Measurements from ENCODE around the gene ADRB1.

The ADRB1 gene

GRCh38 chr10:114034923-114035645, 8.6 kb upstream of the ADRB1 start:
- Mint-ChIP-seq H3K27me3 (peaks cover 48% of the 10 kb centered on the region), H3K9me3 (no peaks in the 10 kb centered on the region), H3K27ac (no peak overlapping the region)

GRCh38 chr10:114035791-114036190, 7.9 kb upstream of the ADRB1 start:
- Mint-ChIP-seq H3K9me3 (no peaks in the 10 kb centered on the region), H3K4me3 (no peak overlapping the region), H3K36me3 (ENCODE audit: low read depth) (no peaks in the 10 kb centered on the region), H3K27me3 (peaks cover 54% of the 10 kb centered on the region), H3K4me1 (ENCODE audit: low read depth) (peaks cover 4% of the 10 kb centered on the region), H3K27ac (no peak overlapping the region)

More at GRCh38 chr10:114034923-114035645, 8.6 kb upstream of the ADRB1 start:
- Mint-ChIP-seq H3K4me3 (peak overlapping the region; percentile 43), H3K36me3 (ENCODE audit: low read depth) (no peaks in the 10 kb centered on the region), H3K4me1 (ENCODE audit: low read depth) (peaks cover 4% of the 10 kb centered on the region)

- Mint-ChIP-seq H3K27me3 (peaks cover 54% of the 10 kb centered on the region), H3K4me1 (ENCODE audit: low read depth) (peaks cover 10% of the 10 kb centered on the region), H3K27ac (no peak overlapping the region), H3K36me3 (ENCODE audit: low read depth) (no peaks in the 10 kb centered on the region), H3K9me3 (no peaks in the 10 kb centered on the region), H3K4me3 (no peak overlapping the region)
These were observed 4.8 kb upstream of the ADRB1 start for GRCh38 chr10:114038819-114039218.

- no peaks in the 10 kb centered on the region for H3K9me3 Mint-ChIP-seq
- peaks cover 64% of the 10 kb centered on the region for H3K27me3 Mint-ChIP-seq
- H3K27ac Mint-ChIP-seq: no peak overlapping the region
- no peaks in the 10 kb centered on the region for H3K36me3 Mint-ChIP-seq (ENCODE audit: low read depth)
- no peak overlapping the region for H3K4me3 Mint-ChIP-seq
- H3K4me1 Mint-ChIP-seq (ENCODE audit: low read depth): peaks cover 20% of the 10 kb centered on the region
These were observed 2.5 kb upstream of the ADRB1 start for GRCh38 chr10:114041166-114041565.

- Mint-ChIP-seq H3K27ac (no peak overlapping the region), H3K36me3 (ENCODE audit: low read depth) (no peaks in the 10 kb centered on the region), H3K4me1 (ENCODE audit: low read depth) (peaks cover 20% of the 10 kb centered on the region), H3K4me3 (peak overlapping the region; percentile 79), H3K9me3 (no peaks in the 10 kb centered on the region), H3K27me3 (peaks cover 80% of the 10 kb centered on the region)
These were observed 653 bp upstream of the ADRB1 start for GRCh38 chr10:114042895-114043531.

DNA sequence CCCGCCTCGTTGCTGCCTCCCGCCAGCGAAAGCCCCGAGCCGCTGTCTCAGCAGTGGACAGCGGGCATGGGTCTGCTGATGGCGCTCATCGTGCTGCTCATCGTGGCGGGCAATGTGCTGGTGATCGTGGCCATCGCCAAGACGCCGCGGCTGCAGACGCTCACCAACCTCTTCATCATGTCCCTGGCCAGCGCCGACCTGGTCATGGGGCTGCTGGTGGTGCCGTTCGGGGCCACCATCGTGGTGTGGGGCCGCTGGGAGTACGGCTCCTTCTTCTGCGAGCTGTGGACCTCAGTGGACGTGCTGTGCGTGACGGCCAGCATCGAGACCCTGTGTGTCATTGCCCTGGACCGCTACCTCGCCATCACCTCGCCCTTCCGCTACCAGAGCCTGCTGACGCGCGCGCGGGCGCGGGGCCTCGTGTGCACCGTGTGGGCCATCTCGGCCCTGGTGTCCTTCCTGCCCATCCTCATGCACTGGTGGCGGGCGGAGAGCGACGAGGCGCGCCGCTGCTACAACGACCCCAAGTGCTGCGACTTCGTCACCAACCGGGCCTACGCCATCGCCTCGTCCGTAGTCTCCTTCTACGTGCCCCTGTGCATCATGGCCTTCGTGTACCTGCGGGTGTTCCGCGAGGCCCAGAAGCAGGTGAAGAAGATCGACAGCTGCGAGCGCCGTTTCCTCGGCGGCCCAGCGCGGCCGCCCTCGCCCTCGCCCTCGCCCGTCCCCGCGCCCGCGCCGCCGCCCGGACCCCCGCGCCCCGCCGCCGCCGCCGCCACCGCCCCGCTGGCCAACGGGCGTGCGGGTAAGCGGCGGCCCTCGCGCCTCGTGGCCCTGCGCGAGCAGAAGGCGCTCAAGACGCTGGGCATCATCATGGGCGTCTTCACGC, 825 bp downstream of the ADRB1 start:
- peak overlapping the region; percentile 78 for H3K4me3 Mint-ChIP-seq
- no peaks in the 10 kb centered on the region for H3K9me3 Mint-ChIP-seq
- peaks cover 20% of the 10 kb centered on the region for H3K4me1 Mint-ChIP-seq (ENCODE audit: low read depth)
- peaks cover 76% of the 10 kb centered on the region for H3K27me3 Mint-ChIP-seq
- peak overlapping the region; percentile 52 for H3K27ac Mint-ChIP-seq
- H3K36me3 Mint-ChIP-seq (ENCODE audit: low read depth): no peaks in the 10 kb centered on the region

DNA sequence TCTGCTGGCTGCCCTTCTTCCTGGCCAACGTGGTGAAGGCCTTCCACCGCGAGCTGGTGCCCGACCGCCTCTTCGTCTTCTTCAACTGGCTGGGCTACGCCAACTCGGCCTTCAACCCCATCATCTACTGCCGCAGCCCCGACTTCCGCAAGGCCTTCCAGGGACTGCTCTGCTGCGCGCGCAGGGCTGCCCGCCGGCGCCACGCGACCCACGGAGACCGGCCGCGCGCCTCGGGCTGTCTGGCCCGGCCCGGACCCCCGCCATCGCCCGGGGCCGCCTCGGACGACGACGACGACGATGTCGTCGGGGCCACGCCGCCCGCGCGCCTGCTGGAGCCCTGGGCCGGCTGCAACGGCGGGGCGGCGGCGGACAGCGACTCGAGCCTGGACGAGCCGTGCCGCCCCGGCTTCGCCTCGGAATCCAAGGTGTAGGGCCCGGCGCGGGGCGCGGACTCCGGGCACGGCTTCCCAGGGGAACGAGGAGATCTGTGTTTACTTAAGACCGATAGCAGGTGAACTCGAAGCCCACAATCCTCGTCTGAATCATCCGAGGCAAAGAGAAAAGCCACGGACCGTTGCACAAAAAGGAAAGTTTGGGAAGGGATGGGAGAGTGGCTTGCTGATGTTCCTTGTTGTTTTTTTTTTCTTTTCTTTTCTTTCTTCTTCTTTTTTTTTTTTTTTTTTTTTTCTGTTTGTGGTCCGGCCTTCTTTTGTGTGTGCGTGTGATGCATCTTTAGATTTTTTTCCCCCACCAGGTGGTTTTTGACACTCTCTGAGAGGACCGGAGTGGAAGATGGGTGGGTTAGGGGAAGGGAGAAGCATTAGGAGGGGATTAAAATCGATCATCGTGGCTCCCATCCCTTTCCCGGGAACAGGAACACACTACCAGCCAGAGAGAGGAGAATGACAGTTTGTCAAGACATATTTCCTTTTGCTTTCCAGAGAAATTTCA, 1.7 kb downstream of the ADRB1 start:
- Mint-ChIP-seq H3K27ac (no peak overlapping the region), H3K4me1 (ENCODE audit: low read depth) (peaks cover 20% of the 10 kb centered on the region), H3K4me3 (peak overlapping the region; percentile 53), H3K36me3 (ENCODE audit: low read depth) (no peaks in the 10 kb centered on the region), H3K9me3 (no peaks in the 10 kb centered on the region), H3K27me3 (peaks cover 72% of the 10 kb centered on the region)

- Mint-ChIP-seq H3K27ac (no peak overlapping the region), H3K4me3 (no peak overlapping the region), H3K36me3 (ENCODE audit: low read depth) (no peaks in the 10 kb centered on the region), H3K9me3 (no peaks in the 10 kb centered on the region), H3K4me1 (ENCODE audit: low read depth) (peaks cover 20% of the 10 kb centered on the region), H3K27me3 (peaks cover 74% of the 10 kb centered on the region)
These were observed 2.4 kb downstream of the ADRB1 start for GRCh38 chr10:114046087-114046458.

DNA sequence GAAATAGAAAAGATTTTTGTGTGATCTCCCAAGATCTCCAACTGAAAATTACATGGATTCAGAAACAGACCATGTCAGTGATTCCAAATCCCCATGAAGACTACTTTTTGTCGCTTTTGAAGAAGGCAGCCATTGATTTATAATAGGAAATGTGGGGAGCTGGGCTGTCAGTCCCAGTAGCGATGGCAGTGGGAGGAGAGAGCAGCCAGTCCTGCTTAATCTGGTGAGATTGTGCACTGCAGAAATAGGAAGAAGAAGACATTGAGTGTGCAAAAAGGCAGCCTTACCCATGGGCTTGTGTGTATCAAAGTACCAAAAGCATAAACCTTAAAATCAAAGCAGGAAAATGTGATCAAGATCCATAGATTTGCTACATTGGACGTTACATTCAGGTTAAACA, 4.8 kb downstream of the ADRB1 start:
- Mint-ChIP-seq H3K4me3 (no peak overlapping the region), H3K27ac (no peak overlapping the region), H3K27me3 (peaks cover 66% of the 10 kb centered on the region), H3K4me1 (ENCODE audit: low read depth) (peaks cover 13% of the 10 kb centered on the region), H3K36me3 (ENCODE audit: low read depth) (no peaks in the 10 kb centered on the region), H3K9me3 (no peaks in the 10 kb centered on the region)

DNA sequence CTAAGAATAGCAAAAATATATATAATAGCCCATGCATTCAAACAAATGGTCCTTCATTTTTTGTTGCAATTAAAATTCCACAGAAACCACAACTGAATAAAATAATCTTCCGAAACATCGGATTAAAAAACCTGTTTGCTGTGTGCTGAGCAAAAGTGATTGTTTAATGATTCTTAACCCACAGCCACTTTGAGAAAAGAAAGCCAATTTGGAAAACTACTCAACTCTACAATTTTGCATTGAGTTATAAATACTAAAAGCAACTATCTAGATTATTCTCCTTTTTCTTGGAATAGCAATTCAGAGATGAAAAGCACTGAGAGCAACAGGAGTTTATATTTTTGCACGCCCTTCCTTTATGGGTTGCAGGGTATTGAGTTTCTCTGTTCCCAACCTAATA, 8.0 kb downstream of the ADRB1 start:
- H3K4me3 Mint-ChIP-seq: no peak overlapping the region
- H3K9me3 Mint-ChIP-seq: no peaks in the 10 kb centered on the region
- no peaks in the 10 kb centered on the region for H3K36me3 Mint-ChIP-seq (ENCODE audit: low read depth)
- H3K27me3 Mint-ChIP-seq: peaks cover 46% of the 10 kb centered on the region
- no peaks in the 10 kb centered on the region for H3K4me1 Mint-ChIP-seq (ENCODE audit: low read depth)
- H3K27ac Mint-ChIP-seq: no peak overlapping the region

DNA sequence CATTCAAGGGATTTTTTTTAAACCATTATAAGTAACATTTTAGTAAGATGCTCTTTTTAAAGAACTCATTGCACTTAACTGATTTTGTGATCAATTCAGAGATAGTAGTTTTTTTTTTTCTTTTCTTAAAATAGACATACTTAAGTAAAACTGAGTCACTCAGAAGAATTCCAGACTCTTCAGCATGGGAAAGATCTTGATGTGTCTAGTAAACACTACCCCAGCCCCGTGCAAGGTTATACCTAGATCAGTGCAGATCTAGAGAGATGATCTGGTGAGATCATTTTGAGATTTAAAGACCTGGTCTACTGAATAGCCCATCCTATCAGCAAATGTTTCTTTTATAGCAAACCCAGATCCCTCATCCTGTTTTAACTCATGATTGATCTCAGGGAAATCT, 8.6 kb downstream of the ADRB1 start:
- no peaks in the 10 kb centered on the region for H3K4me1 Mint-ChIP-seq (ENCODE audit: low read depth)
- H3K27me3 Mint-ChIP-seq: peaks cover 41% of the 10 kb centered on the region
- H3K36me3 Mint-ChIP-seq (ENCODE audit: low read depth): no peaks in the 10 kb centered on the region
- H3K4me3 Mint-ChIP-seq: no peak overlapping the region
- no peaks in the 10 kb centered on the region for H3K9me3 Mint-ChIP-seq
- H3K27ac Mint-ChIP-seq: no peak overlapping the region

DNA sequence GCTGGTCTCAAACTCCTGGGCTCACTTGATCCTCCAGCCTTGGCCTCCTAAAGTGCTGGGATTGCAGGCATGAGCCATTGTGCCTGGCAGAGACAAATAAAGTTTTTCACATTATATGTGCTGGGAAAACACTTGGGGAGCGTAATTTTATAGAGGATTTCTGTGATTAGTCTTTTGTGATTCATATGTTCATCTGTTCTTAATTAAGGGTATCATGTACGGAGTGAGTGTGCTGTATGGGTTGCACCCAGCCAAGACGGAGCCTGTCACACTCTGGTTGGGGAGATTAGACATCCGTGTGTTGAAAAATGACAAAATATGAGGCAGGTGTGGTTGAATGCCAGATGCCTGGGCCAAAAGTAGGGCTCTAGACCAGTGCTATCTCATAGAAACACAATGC, 10.3 kb downstream of the ADRB1 start:
- no peak overlapping the region for H3K27ac Mint-ChIP-seq
- H3K4me1 Mint-ChIP-seq (ENCODE audit: low read depth): no peaks in the 10 kb centered on the region
- no peak overlapping the region for H3K4me3 Mint-ChIP-seq
- no peaks in the 10 kb centered on the region for H3K9me3 Mint-ChIP-seq
- peaks cover 29% of the 10 kb centered on the region for H3K27me3 Mint-ChIP-seq
- H3K36me3 Mint-ChIP-seq (ENCODE audit: low read depth): no peaks in the 10 kb centered on the region

DNA sequence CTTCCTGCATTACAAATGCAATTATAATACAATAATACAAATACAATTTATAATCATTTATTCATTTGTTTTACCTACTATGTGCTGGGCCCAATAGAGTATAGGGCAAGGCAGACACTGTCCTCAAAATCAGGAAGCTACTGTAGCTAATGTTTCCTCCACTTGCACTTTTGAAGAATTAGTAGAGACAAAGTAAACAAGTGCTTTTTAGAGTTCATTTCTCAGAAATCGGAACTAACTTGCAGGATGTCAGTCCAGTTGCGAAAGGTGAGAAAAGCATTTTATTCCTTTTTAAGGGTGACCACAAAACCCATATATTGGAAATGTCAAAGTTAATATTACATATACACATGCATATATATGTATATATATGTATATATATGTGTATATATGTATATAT, 14.2 kb downstream of the ADRB1 start:
- peaks cover 17% of the 10 kb centered on the region for H3K4me1 Mint-ChIP-seq (ENCODE audit: low read depth)
- H3K27ac Mint-ChIP-seq: no peak overlapping the region
- H3K27me3 Mint-ChIP-seq: peaks cover 10% of the 10 kb centered on the region
- no peaks in the 10 kb centered on the region for H3K9me3 Mint-ChIP-seq
- no peaks in the 10 kb centered on the region for H3K36me3 Mint-ChIP-seq (ENCODE audit: low read depth)
- no peak overlapping the region for H3K4me3 Mint-ChIP-seq

- peaks cover 17% of the 10 kb centered on the region for H3K4me1 Mint-ChIP-seq (ENCODE audit: low read depth)
- peaks cover 12% of the 10 kb centered on the region for H3K27me3 Mint-ChIP-seq
- H3K4me3 Mint-ChIP-seq: no peak overlapping the region
- no peaks in the 10 kb centered on the region for H3K9me3 Mint-ChIP-seq
- no peaks in the 10 kb centered on the region for H3K36me3 Mint-ChIP-seq (ENCODE audit: low read depth)
- H3K27ac Mint-ChIP-seq: no peak overlapping the region
These were observed 14.6 kb downstream of the ADRB1 start for GRCh38 chr10:114058297-114058696.

Data from stimulated activated naive CD8-positive, alpha-beta T cell treated with anti-CD3 and anti-CD28 coated beads, Interleukin-15, Interleukin-2, amounts not matched to agents 100 ng/mL and 50 ng/mL, for 24 hours (primary cell).